ENCODE results near the gene FEM1B.

DNA sequence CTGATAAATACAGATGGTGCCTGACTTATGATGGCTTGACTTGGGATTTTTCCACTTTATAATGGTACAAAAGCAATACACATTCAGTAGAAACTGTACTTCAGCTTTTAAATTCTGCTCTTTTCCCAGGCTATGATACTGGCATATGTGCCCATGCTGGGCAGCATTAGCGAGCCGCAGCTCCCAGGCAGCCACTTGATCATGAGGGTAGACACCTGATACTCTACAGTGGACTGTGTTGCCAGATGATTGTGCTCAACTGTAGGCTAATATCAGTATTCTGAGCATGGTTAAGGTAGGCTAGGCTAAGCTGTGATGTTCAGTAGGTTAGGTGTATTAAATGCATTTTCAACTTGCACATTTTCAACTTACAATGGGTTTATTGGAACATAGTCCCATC is 17.7 kb upstream of the FEM1B start:
- TF ChIP-seq ZFX (IDR thresholded peaks at IDR 0.05; ENCODE audit: borderline replicate concordance) = no peak
- no peak for TF ChIP-seq CTCF (IDR thresholded peaks at IDR 0.05)

Measured in 22Rv1 (cell line).